A673 (cell line): ENCODE results near the gene FGD4.

Source experiments
- EZH2 ChIP-seq: fragments of 200-600 bp; sonication (generic); IDR thresholded peaks from 2 replicates; pipeline ENCODE4 v1.6.1; 2017; ENCODE audit warnings: borderline replicate concordance, low read depth, mild to moderate bottlenecking, mixed read lengths, antibody characterized with exemption, low read length; ENCODE audit not compliant: poor library complexity, severe bottlenecking
- TF ChIP-seq, protein P1 (sequence below): fragments of 300-800, 200-600 bp; sonication (generic); conservative IDR thresholded peaks from 2 replicates; pipeline ENCODE4 v1.5.1; 2017; ENCODE audit warnings: low read depth, mild to moderate bottlenecking, antibody characterized with exemption, low read length, moderate library complexity, mixed read lengths

DNA sequence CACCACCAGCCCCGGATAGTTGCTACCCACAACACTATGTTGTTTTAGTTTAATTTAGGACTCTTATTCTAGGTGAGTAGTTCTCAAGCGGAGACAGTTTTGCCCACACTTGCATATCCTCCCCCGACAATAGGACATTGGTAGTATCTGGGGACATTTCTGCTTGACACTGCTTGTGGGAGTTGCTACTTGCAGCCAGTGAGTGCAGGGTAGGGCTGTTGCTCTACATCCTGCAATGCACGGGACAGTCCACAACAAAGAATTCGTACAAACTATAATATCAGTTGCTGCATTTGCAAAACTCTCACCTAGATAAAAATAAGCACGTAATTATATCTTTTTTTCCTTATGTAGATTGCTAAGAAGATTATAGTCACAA lies 167.9 kb downstream of the FGD4 start:
- no peak for TF ChIP-seq EZH2
- TF ChIP-seq, protein P1, sequence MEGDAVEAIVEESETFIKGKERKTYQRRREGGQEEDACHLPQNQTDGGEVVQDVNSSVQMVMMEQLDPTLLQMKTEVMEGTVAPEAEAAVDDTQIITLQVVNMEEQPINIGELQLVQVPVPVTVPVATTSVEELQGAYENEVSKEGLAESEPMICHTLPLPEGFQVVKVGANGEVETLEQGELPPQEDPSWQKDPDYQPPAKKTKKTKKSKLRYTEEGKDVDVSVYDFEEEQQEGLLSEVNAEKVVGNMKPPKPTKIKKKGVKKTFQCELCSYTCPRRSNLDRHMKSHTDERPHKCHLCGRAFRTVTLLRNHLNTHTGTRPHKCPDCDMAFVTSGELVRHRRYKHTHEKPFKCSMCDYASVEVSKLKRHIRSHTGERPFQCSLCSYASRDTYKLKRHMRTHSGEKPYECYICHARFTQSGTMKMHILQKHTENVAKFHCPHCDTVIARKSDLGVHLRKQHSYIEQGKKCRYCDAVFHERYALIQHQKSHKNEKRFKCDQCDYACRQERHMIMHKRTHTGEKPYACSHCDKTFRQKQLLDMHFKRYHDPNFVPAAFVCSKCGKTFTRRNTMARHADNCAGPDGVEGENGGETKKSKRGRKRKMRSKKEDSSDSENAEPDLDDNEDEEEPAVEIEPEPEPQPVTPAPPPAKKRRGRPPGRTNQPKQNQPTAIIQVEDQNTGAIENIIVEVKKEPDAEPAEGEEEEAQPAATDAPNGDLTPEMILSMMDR = no peak
